Left ventricle myocardium inferior (tissue), 1 donor: Measurements from ENCODE around the gene CCBE1. TPM values are rescaled to one million over a fixed set of nuclear protein-coding genes. Genes with fewer than 3 reads are reported as not detected.

Source experiments
- DNase-seq: peaks from one replicate; pipeline ENCODE4 v3.0.0-alpha.2; 2020
- H3K27ac ChIP-seq: fragments of 200-600 bp; replicated peaks from 2 replicates; pipeline ENCODE4 v1.8.0; 2021
- H3K27me3 ChIP-seq: fragments of 200-600 bp; 2 replicates; pipeline ENCODE4 v1.8.0; 2021; ENCODE audit warnings: low read depth
- H3K36me3 ChIP-seq: fragments of 200-600 bp; 2 replicates; pipeline ENCODE4 v1.8.0; 2021
- H3K4me1 ChIP-seq: fragments of 200-600 bp; 2 replicates; pipeline ENCODE4 v1.8.0; 2021
- H3K4me3 ChIP-seq: fragments of 200-600 bp; 2 replicates; pipeline ENCODE4 v1.8.0; 2021; ENCODE audit warnings: mild to moderate bottlenecking, moderate library complexity
- H3K9me3 ChIP-seq: fragments of 200-600 bp; replicated peaks from 2 replicates; pipeline ENCODE4 v1.8.0; 2021
- CTCF ChIP-seq: fragments of 200-600 bp; IDR thresholded peaks from 2 replicates; pipeline ENCODE4 v1.8.0; 2021; ENCODE audit warnings: antibody characterized with exemption, mild to moderate bottlenecking, borderline replicate concordance
- intact Hi-C: fragments of 100-400 bp; cut with micrococcal nuclease; formaldehyde crosslinking; loops from one replicate; pipeline ENCODE4 v1.11.0; 2022
- total RNA-seq: library from RNA; stranded (reverse); fragmentation: NEBNext Ultra II Directional; extraction: Animal tissue kit (Norgen Biotek cat#: 25700); gene quantifications from one replicate; pipeline ENCODE4 v1.2.1, GENCODE V29; 2021
- donor health status: DM: no; HTN: yes; CAD: no; lungs with severe emphysema.

The CCBE1 gene
- total RNA-seq, 1 donor from 2014 or later: 3.2 TPM

DNA sequence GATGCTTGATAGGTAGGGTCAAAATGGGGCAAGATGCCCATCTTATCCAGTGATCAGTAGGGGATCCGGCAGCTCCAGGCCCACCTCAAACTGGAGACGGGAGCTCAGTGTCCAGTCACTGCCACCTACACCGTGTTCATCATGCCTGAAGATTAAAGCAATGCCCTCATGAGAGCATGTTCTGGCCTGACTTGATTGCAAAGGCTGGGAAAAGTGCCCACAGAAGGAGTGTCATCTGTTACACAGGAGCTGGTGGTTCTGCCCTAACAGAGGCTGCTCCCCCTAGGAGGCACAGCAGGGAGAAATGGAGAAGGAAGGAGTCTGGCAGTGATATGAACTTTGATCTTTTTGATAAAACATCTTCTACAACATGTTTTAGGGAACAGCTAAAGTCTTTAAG lies 92.3 kb downstream of the CCBE1 start:
- H3K27me3 ChIP-seq: no peaks in the 10 kb centered on the region
- peaks cover 32% of the 10 kb centered on the region for H3K4me1 ChIP-seq
- no peak for DNase-seq
- intact Hi-C loops: no loop called here
- no peak overlapping the region for H3K4me3 ChIP-seq
- no peaks in the 10 kb centered on the region for H3K36me3 ChIP-seq
- no peak overlapping the region for H3K27ac ChIP-seq
- TF ChIP-seq CTCF: no peak
- no peaks in the 10 kb centered on the region for H3K9me3 ChIP-seq

DNA sequence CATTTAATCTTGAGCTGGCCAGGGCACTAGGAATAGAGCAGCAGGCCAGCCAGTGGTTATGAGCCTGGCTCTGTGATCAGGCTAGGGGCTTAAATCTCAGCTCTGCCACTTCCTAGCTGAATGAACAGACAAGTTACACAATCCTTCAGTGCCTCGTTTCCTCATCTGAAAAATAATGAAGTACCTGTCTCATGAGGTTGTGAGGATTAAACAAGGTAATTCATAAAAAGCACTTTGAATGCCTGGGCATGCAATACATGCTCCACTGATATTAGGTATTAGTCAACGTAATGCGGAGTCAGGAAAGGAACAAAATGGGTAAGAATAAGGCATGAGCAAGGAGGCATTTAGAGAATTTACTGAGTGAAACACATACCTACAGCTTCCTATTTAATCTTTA lies 100.2 kb downstream of the CCBE1 start:
- H3K9me3 ChIP-seq: no peaks in the 10 kb centered on the region
- H3K36me3 ChIP-seq: no peaks in the 10 kb centered on the region
- no peak overlapping the region for H3K4me3 ChIP-seq
- H3K4me1 ChIP-seq: peaks cover 9% of the 10 kb centered on the region
- no peak for DNase-seq
- H3K27me3 ChIP-seq: no peaks in the 10 kb centered on the region
- intact Hi-C loops: no loop called here
- no peak for TF ChIP-seq CTCF
- H3K27ac ChIP-seq: no peak overlapping the region

DNA sequence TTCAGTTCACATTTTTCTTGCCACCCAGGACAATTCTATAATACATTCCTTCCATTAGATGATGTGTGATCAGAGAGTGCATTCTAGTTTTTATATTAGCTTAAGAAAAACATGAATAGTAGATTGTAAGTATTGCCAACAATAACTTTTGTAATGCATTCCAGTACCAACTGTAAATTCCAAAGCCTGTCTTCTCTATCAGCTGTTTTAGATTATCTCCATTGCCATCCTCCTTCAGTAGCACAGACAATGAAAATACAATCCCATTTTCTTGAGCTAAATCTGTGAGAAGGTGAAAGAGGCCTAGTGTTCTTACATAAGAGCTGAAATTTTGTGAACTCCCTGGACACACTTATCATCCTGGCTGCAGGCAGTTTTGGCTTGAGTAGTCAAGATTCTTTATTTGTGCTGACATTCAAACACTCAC lies 103.9 kb downstream of the CCBE1 start:
- Histone ChIP-seq H3K4me1 (peaks cover 9% of the 10 kb centered on the region), H3K4me3 (no peak overlapping the region), H3K36me3 (no peaks in the 10 kb centered on the region), H3K27me3 (no peaks in the 10 kb centered on the region), H3K9me3 (no peaks in the 10 kb centered on the region), H3K27ac (no peak overlapping the region)
- intact Hi-C loops: no loop called here
- DNase-seq: no peak
- no peak for TF ChIP-seq CTCF

- no peak for TF ChIP-seq CTCF
- Histone ChIP-seq H3K4me1 (peaks cover 9% of the 10 kb centered on the region), H3K4me3 (no peak overlapping the region), H3K27ac (no peak overlapping the region), H3K36me3 (no peaks in the 10 kb centered on the region), H3K9me3 (no peaks in the 10 kb centered on the region), H3K27me3 (no peaks in the 10 kb centered on the region)
- intact Hi-C loops: no loop called here
- no peak for DNase-seq
Measured at GRCh38 chr18:59592624-59593023, 104.6 kb downstream of the CCBE1 start.

DNA sequence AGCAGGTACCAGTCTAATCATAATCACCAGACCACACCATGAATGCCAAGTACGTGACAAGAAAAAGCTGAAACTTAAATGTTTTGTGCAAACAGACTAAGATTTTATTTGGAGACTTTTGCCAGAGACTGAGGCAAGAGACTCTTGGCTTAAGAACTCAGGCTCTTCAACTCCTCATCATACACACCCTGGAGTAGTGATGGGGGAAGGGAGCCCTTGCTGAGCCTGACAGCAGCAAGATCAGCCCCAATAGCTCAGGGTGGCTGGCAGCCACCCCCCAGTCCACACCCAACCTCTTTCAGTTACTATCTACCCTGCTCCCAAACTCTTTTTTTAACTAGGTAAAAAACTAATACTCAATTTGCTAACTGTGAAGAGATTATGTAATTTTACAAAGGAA lies 114.8 kb downstream of the CCBE1 start:
- H3K4me1 ChIP-seq: peaks cover 9% of the 10 kb centered on the region
- DNase-seq: no peak
- no peaks in the 10 kb centered on the region for H3K27me3 ChIP-seq
- TF ChIP-seq CTCF: no peak
- no peak overlapping the region for H3K4me3 ChIP-seq
- intact Hi-C loops: no loop called here
- H3K27ac ChIP-seq: no peak overlapping the region
- no peaks in the 10 kb centered on the region for H3K36me3 ChIP-seq
- H3K9me3 ChIP-seq: no peaks in the 10 kb centered on the region

DNA sequence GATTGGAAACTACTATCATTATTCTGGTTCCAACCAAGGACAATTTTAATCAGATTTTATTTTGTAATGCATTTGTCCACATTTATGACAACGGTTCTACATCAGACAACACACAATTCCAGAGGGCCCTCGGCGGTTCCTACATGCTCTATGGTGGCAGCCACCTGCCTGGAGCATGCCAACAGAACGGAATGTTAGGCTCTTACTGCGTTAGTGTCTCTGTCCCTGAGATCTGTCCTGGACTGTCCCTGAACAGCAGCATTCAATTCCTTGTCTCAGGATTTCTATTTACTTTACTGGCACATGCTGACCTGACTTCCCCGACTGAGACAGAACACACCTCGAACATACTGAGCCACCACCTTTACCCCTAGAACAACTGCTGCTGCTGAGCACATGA lies 117.7 kb downstream of the CCBE1 start:
- Histone ChIP-seq H3K27me3 (no peaks in the 10 kb centered on the region), H3K36me3 (no peaks in the 10 kb centered on the region), H3K9me3 (no peaks in the 10 kb centered on the region), H3K27ac (no peak overlapping the region), H3K4me3 (no peak overlapping the region), H3K4me1 (peaks cover 9% of the 10 kb centered on the region)
- no peak for TF ChIP-seq CTCF
- intact Hi-C loops: no loop called here
- DNase-seq: no peak
